Stimulated activated CD8-positive, alpha-beta memory T cell treated with anti-CD3 and anti-CD28 coated beads, Interleukin-15, amount 100 ng/mL, for 48 hours (primary cell): ENCODE measurements around the gene ZFYVE28.

Experiments
- DNase-seq, 2 donors: peaks; one replicate each; pipeline ENCODE4 v3.0.0-alpha.2; 2020; ENCODE audit warnings: low read depth in 2 of 2

ZFYVE28 gene

GRCh38 chr4:2411786-2412510, 6.5 kb downstream of the ZFYVE28 start:
- peak in 1 of 2 donors; percentile 49 for DNase-seq

- no peak for DNase-seq
Observed at GRCh38 chr4:2409381-2409783, 9.1 kb downstream of the ZFYVE28 start.

- DNase-seq = no peak
Observed at GRCh38 chr4:2408976-2409375, 9.5 kb downstream of the ZFYVE28 start.

- no peak for DNase-seq
Observed at GRCh38 chr4:2408401-2408958, 10.0 kb downstream of the ZFYVE28 start.

- no peak for DNase-seq
Observed at GRCh38 chr4:2407991-2408342, 10.5 kb downstream of the ZFYVE28 start.

GRCh38 chr4:2406920-2407319, 11.5 kb downstream of the ZFYVE28 start:
- DNase-seq = no peak

- no peak for DNase-seq
Observed at GRCh38 chr4:2406406-2406805, 12.0 kb downstream of the ZFYVE28 start.

GRCh38 chr4:2402941-2403340, 15.5 kb downstream of the ZFYVE28 start:
- no peak for DNase-seq

GRCh38 chr4:2402048-2402842, 16.2 kb downstream of the ZFYVE28 start:
- DNase-seq = no peak

GRCh38 chr4:2401610-2401983, 16.8 kb downstream of the ZFYVE28 start:
- no peak for DNase-seq

GRCh38 chr4:2400841-2401609, 17.4 kb downstream of the ZFYVE28 start:
- DNase-seq = no peak

GRCh38 chr4:2399631-2400190, 18.7 kb downstream of the ZFYVE28 start:
- no peak for DNase-seq

- no peak for DNase-seq
Observed at GRCh38 chr4:2399216-2399615, 19.2 kb downstream of the ZFYVE28 start.

- no peak for DNase-seq
Observed at GRCh38 chr4:2397596-2398379, 20.7 kb downstream of the ZFYVE28 start.

GRCh38 chr4:2396781-2397368, 21.6 kb downstream of the ZFYVE28 start:
- no peak for DNase-seq

- no peak for DNase-seq
Observed at GRCh38 chr4:2395584-2395983, 22.9 kb downstream of the ZFYVE28 start.

GRCh38 chr4:2395038-2395437, 23.4 kb downstream of the ZFYVE28 start:
- no peak for DNase-seq

GRCh38 chr4:2394528-2394927, 23.9 kb downstream of the ZFYVE28 start:
- no peak for DNase-seq

GRCh38 chr4:2393353-2394270, 24.8 kb downstream of the ZFYVE28 start:
- no peak for DNase-seq
